K562 (cell line): Measurements from ENCODE around the gene PHYH. TPM values are rescaled to one million over a fixed set of nuclear protein-coding genes. Genes with fewer than 3 reads are reported as not detected.

Experiments used
- ATAC-seq: fragments of 200-7000 bp; cut with Tn5 transposase; 3 replicates; pipeline ENCODE4 v1.9.1; 2020; ENCODE audit warnings: moderate library complexity
- BruUV-seq: library from RNA; stranded (reverse); fragments of 400-500 nt; replicated peaks from 2 replicates; lab custom pipeline; 2021; lab: Mats Ljungman, UMichigan
- CTCF ChIA-PET: fragments of 300-600 bp; formaldehyde crosslinking; extraction: SDS; loops from one replicate; lab custom pipeline; 2021; ENCODE audit warnings: low intra/inter-chr PET ratio; lab: Yijun Ruan, JAX
- POLR2A ChIA-PET: fragments of 300-600, 350-650 bp; sonication (Branson Sonifier 250); formaldehyde crosslinking; extraction: SDS; loops from one replicate; lab custom pipeline; 2021; ENCODE audit warnings: antibody characterized with exemption, inconsistent platforms; lab: Yijun Ruan, JAX
- DNase-seq, 4 experiments: peaks; one replicate each; pipeline versions ENCODE4 v3.0.0 to v3.0.0-alpha.2; 2011 to 2018; ENCODE audit warnings: low spot score in 3 of 4, mixed read lengths in 3 of 4; ENCODE audit errors: extremely low read depth in 1 of 4
- FAIRE-seq: peaks from 2 replicates; lab custom pipeline; 2011; peaks lifted over from hg19 to GRCh38; lab: Jason Lieb, UNC
- H2AFZ ChIP-seq: 2 replicates; pipeline ENCODE4 v1.6.0; 2011; ENCODE audit warnings: low read depth, low read length, control low read depth, inconsistent platforms
- H3K27ac ChIP-seq: fragments of 200-600 bp; 3 replicates; pipeline ENCODE4 v1.8.0; 2011; ENCODE audit warnings: low read depth, mild to moderate bottlenecking, control low read depth, inconsistent platforms, low read length, moderate library complexity, mixed read lengths; ENCODE audit errors: extremely low read depth
- H3K27me3 ChIP-seq, 2 experiments: fragments of 300-600 bp in 1 of 2; 2 replicates in 1 of 2; 3 replicates in 1 of 2; pipeline versions ENCODE4 v1.6.0 to v1.8.0; 2011; ENCODE audit warnings: inconsistent platforms in 2 of 2, low read length in 2 of 2, mild to moderate bottlenecking in 1 of 2, mixed read lengths in 1 of 2, moderate library complexity in 1 of 2; ENCODE audit not compliant: control insufficient read depth in 2 of 2, insufficient read depth in 2 of 2
- H3K36me3 ChIP-seq: fragments of 300-600 bp; 3 replicates; pipeline ENCODE4 v1.8.0; 2011; ENCODE audit warnings: mild to moderate bottlenecking, low read length, inconsistent platforms; ENCODE audit not compliant: control insufficient read depth, insufficient read depth
- H3K4me1 ChIP-seq, 2 experiments: fragments of 200-600 bp in 1 of 2; replicated peaks in 1 of 2; 2 replicates in 1 of 2; 3 replicates in 1 of 2; pipeline versions ENCODE4 v1.5.1 to v1.8.0; 2011; ENCODE audit warnings: inconsistent platforms in 2 of 2, low read length in 2 of 2, mild to moderate bottlenecking in 1 of 2, mixed read lengths in 1 of 2, moderate library complexity in 1 of 2; ENCODE audit not compliant: control insufficient read depth in 2 of 2, insufficient read depth in 2 of 2
- H3K4me2 ChIP-seq: 2 replicates; pipeline ENCODE4 v1.6.1; 2011; ENCODE audit warnings: low read length, control low read depth, inconsistent platforms, mixed read lengths; ENCODE audit not compliant: insufficient read depth
- H3K4me3 ChIP-seq: fragments of 200-600 bp; sonication (generic), shearing (Covaris generic); 2 replicates; pipeline ENCODE4 v1.5.1; 2016; ENCODE audit warnings: control low read depth, inconsistent platforms
- H3K79me2 ChIP-seq: fragments of 200-600 bp; 3 replicates; pipeline ENCODE4 v1.8.0; 2011; ENCODE audit warnings: low read length, inconsistent platforms; ENCODE audit not compliant: control insufficient read depth, insufficient read depth
- H3K9ac ChIP-seq, 2 experiments: 2 replicates each; pipeline versions ENCODE4 v1.6.0 to v1.6.1; 2011; ENCODE audit warnings: low read depth in 2 of 2, low read length in 2 of 2, control low read depth in 1 of 2, inconsistent platforms in 1 of 2, mild to moderate bottlenecking in 1 of 2, mixed read lengths in 1 of 2; ENCODE audit not compliant: insufficient read depth in 1 of 2
- H3K9me1 ChIP-seq: one replicate; pipeline ENCODE4 v1.6.0; 2011; ENCODE audit warnings: inconsistent platforms, mild to moderate bottlenecking, low read length, moderate library complexity; ENCODE audit not compliant: control insufficient read depth, insufficient read depth
- H3K9me3 ChIP-seq: replicated peaks from 2 replicates; pipeline ENCODE4 v1.5.1; 2011; ENCODE audit warnings: low read depth, low read length, inconsistent platforms; ENCODE audit not compliant: control insufficient read depth, insufficient read depth
- H4K20me1 ChIP-seq: replicated peaks from 2 replicates; pipeline ENCODE4 v1.6.1; 2011; ENCODE audit warnings: low read length, inconsistent platforms, mixed read lengths; ENCODE audit not compliant: control insufficient read depth, insufficient read depth
- DACH1 ChIP-seq: fragments of 450-650 bp; IDR thresholded peaks from 2 replicates; pipeline ENCODE4 v1.6.1; 2018; ENCODE audit not compliant: partially characterized antibody
- DIDO1 ChIP-seq: fragments of 450-650 bp; IDR thresholded peaks from 2 replicates; pipeline ENCODE4 v1.6.1; 2016; ENCODE audit warnings: low read depth, missing biosample characterization, missing genetic modification characterization
- ZBTB17 ChIP-seq: fragments of 450-650 bp; formaldehyde crosslinking; IDR thresholded peaks from 2 replicates; pipeline ENCODE4 v1.4.0; 2020; ENCODE audit warnings: mild to moderate bottlenecking
- ZNF586 ChIP-seq: fragments of 450-650 bp; formaldehyde crosslinking; conservative IDR thresholded peaks from 2 replicates; pipeline ENCODE4 v1.4.0; 2020; ENCODE audit warnings: mild to moderate bottlenecking, moderate library complexity
- WGBS: fragments of 100-300 bp; shearing (Covaris generic); methylation state at CpG from one replicate; pipeline ENCODE4 v1.1.6; 2016; ENCODE audit warnings: low coverage, mixed read lengths; ENCODE audit not compliant: insufficient coverage; ENCODE audit errors: missing lambda C conversion rate; 5-methylcytosine and 5-hydroxymethylcytosine counted together
- in situ Hi-C: fragments of 300-500 bp; cut with MboI; formaldehyde crosslinking; loops from 4 replicates; pipeline ENCODE4 v1.15.0; 2018; ENCODE audit warnings: inconsistent platforms, mixed read lengths
- intact Hi-C: fragments of 100-400 bp; cut with micrococcal nuclease; formaldehyde crosslinking; loops from 2 replicates; pipeline ENCODE4 v1.14.2; 2022
- polyA plus RNA-seq, 8 experiments: library from polyadenylated mRNA; depleted of rRNA in 4 of 8; stranded (reverse) in 5 of 8; unstranded in 3 of 8; fragments of >200 nt; fragmentation: Nextera tagmentation in 2 of 8; fragmentation: Illumina TruSeq in 1 of 8; extraction: Ambion mirVana in 2 of 8; extraction: Trizol in 1 of 8; gene quantifications; 2 replicates each; pipeline versions ENCODE4 v1.2.1 to v1.2.3, GENCODE V29; 2011 to 2014; ENCODE audit warnings: inconsistent platforms in 1 of 8, missing spikeins in 1 of 8
- total RNA-seq, 7 experiments: library from RNA; depleted of rRNA in 6 of 7; stranded (reverse); fragments of >200 nt in 6 of 7; fragmentation: Illumina TruSeq in 2 of 7; extraction: Trizol in 2 of 7; gene quantifications; 2 replicates each; pipeline versions ENCODE4 v1.2.1 to v1.2.3, GENCODE V29; 2011 to 2021; ENCODE audit warnings: low replicate concordance in 1 of 7
- TF ChIP-seq, protein P1 (sequence below): fragments of 250-450 bp; sonication (Bioruptor Pico); IDR thresholded peaks from 2 replicates; pipeline ENCODE4 v1.6.1; 2021; ENCODE audit warnings: mild to moderate bottlenecking
- TF ChIP-seq, protein P2 (sequence below): fragments of 250-450 bp; sonication (Bioruptor Pico); IDR thresholded peaks from 2 replicates; pipeline ENCODE4 v1.5.0; 2021; ENCODE audit warnings: mild to moderate bottlenecking, moderate library complexity

PHYH gene
- total and polyA plus RNA-seq, 9 of the 15 experiments (the other 6 are each of a cell fraction or from before 2014, with no cell fraction given) = 3.8 to 6.9 (median 5.7) TPM

- ATAC-seq (no peak), DNase-seq (no peak), FAIRE-seq (no peak)
- peaks cover 2% of the 10 kb centered on the region; the same call in 1 of the 3 replicates for H3K79me2 ChIP-seq
- no peak overlapping the region for H2AFZ ChIP-seq
- WGBS = 78% methylated on average over 6 of the region's 6 CpGs
- ChIA-PET CTCF (no interaction called here), POLR2A (no interaction called here)
- TF ChIP-seq DIDO1 (tag) = no peak
- TF ChIP-seq, protein P1, sequence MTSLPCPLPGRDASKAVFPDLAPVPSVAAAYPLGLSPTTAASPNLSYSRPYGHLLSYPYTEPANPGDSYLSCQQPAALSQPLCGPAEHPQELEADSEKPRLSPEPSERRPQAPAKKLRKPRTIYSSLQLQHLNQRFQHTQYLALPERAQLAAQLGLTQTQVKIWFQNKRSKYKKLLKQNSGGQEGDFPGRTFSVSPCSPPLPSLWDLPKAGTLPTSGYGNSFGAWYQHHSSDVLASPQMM = no peak
- no peak for TF ChIP-seq ZNF586
- no peak for TF ChIP-seq DACH1
- no peak for TF ChIP-seq ZBTB17 (CRISPR knock-in tag)
- TF ChIP-seq, protein P2, sequence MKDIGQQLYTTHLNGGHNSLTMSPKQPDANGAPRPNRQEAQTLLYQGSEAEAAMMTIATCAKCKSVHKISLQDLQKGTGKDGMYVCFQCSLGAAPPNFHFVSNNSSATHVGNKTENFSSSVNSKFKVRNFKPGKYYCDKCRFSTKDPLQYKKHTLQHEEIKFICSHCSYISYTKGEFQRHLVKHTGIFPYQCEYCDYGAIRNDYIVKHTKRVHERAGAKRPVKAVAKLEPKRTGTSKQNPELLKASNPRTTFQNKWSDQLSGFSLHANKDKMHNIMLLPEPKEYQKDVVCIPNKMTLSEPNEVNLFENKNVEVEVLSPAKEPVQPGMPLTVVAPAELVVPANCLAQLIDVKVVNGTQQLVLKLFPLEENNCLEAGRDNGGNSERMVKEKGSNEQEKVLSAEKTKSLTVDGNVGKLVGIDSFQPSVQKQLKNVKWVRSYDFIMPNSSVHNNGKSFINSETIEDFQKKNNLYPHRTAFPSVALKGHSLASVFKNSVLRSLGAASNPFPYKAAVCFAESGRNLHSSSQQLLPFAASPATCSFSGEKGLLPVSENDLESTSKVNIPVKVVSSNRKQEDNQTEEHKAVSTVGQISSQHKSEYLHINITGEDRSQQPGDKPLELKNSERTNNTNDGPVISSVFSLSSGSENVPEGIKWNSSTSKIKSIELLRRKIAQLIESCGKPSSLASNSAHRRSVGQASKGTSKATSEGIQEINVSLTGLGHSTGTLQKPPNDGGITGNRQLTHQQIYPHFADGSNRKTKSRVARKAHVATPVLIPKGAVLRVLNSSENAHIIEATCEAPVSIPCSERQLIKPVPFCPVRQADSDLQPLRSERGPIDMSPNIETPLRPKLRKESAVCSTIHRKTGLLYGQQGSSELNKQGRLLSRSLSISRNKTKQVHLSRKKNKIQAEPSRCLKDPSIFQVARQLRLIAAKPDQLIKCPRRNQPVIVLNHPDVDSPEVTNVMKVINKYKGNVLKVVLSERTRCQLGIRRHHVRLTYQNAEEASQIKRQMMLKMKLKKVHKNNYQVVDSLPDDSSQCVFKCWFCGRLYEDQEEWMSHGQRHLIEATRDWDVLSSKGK (CRISPR knock-in tag) = no peak
- H3K9ac ChIP-seq = no peak overlapping the region
- H3K4me2 ChIP-seq = no peak overlapping the region
- H3K4me1 ChIP-seq = no peaks in the 10 kb centered on the region
- H3K36me3 ChIP-seq = peaks cover 58% of the 10 kb centered on the region; the same call in 2 of the 3 replicates
- H3K27ac ChIP-seq = no peak overlapping the region
- H3K27me3 ChIP-seq = no peaks in the 10 kb centered on the region
- no TSS peak for BruUV-seq
- 0 out of 2 replicates have a peak, but pooled peaks cover 5% of the 10 kb centered on the region for H4K20me1 ChIP-seq
- in situ Hi-C loops = no loop called here
- H3K9me1 ChIP-seq = no peaks in the 10 kb centered on the region
- no peaks in the 10 kb centered on the region for H3K9me3 ChIP-seq
- intact Hi-C loops = no loop called here
- H3K4me3 ChIP-seq = no peak overlapping the region
These were observed 37.9 kb upstream of the PHYH start for GRCh38 chr10:13337827-13338196.
